ENCODE data around the gene RAVER1. TPM values are rescaled to one million over a fixed set of nuclear protein-coding genes. Genes with fewer than 3 reads are reported as not detected.
"Not testable (repeated sequence)": the region's sequence is repeated elsewhere in the genome, so short reads cannot be mapped to it uniquely, and the experiment has no call there.

The RAVER1 gene
- total RNA-seq, 1 donor from 2014 or later = 51.8 TPM

- Histone ChIP-seq H3K27me3 (peaks cover 5% of the 10 kb centered on the region), H3K27ac (no peak overlapping the region), H3K9me3 (no peaks in the 10 kb centered on the region), H3K4me1 (peaks cover 5 to 6% of the 10 kb centered on the region in 2 donors), H3K36me3 (peaks cover 5 to 8% of the 10 kb centered on the region in 2 donors), H3K4me3 (no peak overlapping the region)
- intact Hi-C loops (cut with DNase I) = no loop called here
- TF ChIP-seq CTCF (IDR thresholded peaks at IDR 0.05) = no peak
- DNase-seq (ENCODE audit: low spot score in 2 of 2) = no peak
Measured at GRCh38 chr19:10283301-10284064, 49.8 kb downstream of the RAVER1 start.

GRCh38 chr19:10282043-10282442 lies 51.3 kb downstream of the RAVER1 start:
- H3K27ac ChIP-seq; H3K27me3 ChIP-seq; H3K9me3 ChIP-seq; H3K4me1 ChIP-seq; intact Hi-C loops (cut with DNase I); DNase-seq (ENCODE audit: low spot score in 2 of 2); H3K36me3 ChIP-seq; H3K4me3 ChIP-seq: not testable (repeated sequence)

GRCh38 chr19:10279737-10280442 lies 53.4 kb downstream of the RAVER1 start:
- Histone ChIP-seq H3K4me3 (no peak overlapping the region), H3K27ac (no peak overlapping the region), H3K36me3 (peaks cover 5 to 8% of the 10 kb centered on the region in 2 donors), H3K4me1 (no peaks in the 10 kb centered on the region), H3K9me3 (no peaks in the 10 kb centered on the region), H3K27me3 (no peaks in the 10 kb centered on the region)
- DNase-seq (ENCODE audit: low spot score in 2 of 2) = no peak
- no peak for TF ChIP-seq CTCF (IDR thresholded peaks at IDR 0.05)
- intact Hi-C loops (cut with DNase I) = no loop called here

- no peaks in the 10 kb centered on the region for H3K9me3 ChIP-seq
- H3K36me3 ChIP-seq = peaks cover under 1 to 2% of the 10 kb centered on the region in 2 donors
- H3K27ac ChIP-seq = no peak overlapping the region
- H3K27me3 ChIP-seq = no peaks in the 10 kb centered on the region
- DNase-seq (ENCODE audit: low spot score in 2 of 2) = no peak
- intact Hi-C loops (cut with DNase I) = no loop called here
- TF ChIP-seq CTCF (IDR thresholded peaks at IDR 0.05) = no peak
- no peak overlapping the region for H3K4me3 ChIP-seq
- no peaks in the 10 kb centered on the region for H3K4me1 ChIP-seq
Measured at GRCh38 chr19:10278935-10279334, 54.4 kb downstream of the RAVER1 start.

GRCh38 chr19:10277795-10278589 lies 55.3 kb downstream of the RAVER1 start:
- no peak for DNase-seq (ENCODE audit: low spot score in 2 of 2)
- H3K27ac ChIP-seq = no peak overlapping the region
- TF ChIP-seq CTCF (IDR thresholded peaks at IDR 0.05) = no peak
- no peaks in the 10 kb centered on the region for H3K36me3 ChIP-seq
- no peaks in the 10 kb centered on the region for H3K4me1 ChIP-seq
- no peaks in the 10 kb centered on the region for H3K27me3 ChIP-seq
- intact Hi-C loops (cut with DNase I) = no loop called here
- H3K9me3 ChIP-seq = no peaks in the 10 kb centered on the region
- H3K4me3 ChIP-seq = no peak overlapping the region
